CD4-positive, alpha-beta T cell (primary cell): ENCODE data around the gene KRTAP10-3. TPM values are rescaled to one million over a fixed set of nuclear protein-coding genes. Genes with fewer than 3 reads are reported as not detected.
A peak's percentile ranks its signal among the peaks of the same experiment; 100 is the strongest.

Experiments used
- ATAC-seq: fragments of 200-7000 bp; cut with Tn5 transposase; one replicate; pipeline ENCODE4 v1.10.0; 2022; ENCODE audit warnings: mild to moderate bottlenecking; ENCODE audit not compliant: poor library complexity
- CTCF ChIA-PET: fragments of 350-600 bp; sonication (Branson Sonifier 250); formaldehyde crosslinking; loops from one replicate; lab custom pipeline; 2021; ENCODE audit warnings: antibody characterized with exemption, inconsistent platforms; lab: Charles Lee
- POLR2A ChIA-PET: fragments of 350-600 bp; sonication (Branson Sonifier 250); formaldehyde crosslinking; loops from one replicate; lab custom pipeline; 2021; ENCODE audit warnings: antibody characterized with exemption, inconsistent platforms; lab: Charles Lee
- DNase-seq, 14 experiments: peaks; one replicate each; pipeline ENCODE4 v3.0.0-alpha.2; 2013 to 2020; ENCODE audit warnings: mixed read lengths in 2 of 14
- H3K27ac ChIP-seq, 2 donors: one replicate each; pipeline versions ENCODE4 v1.5.1 to v1.7.0; 2013; ENCODE audit warnings: low read length in 2 of 2, low read depth in 1 of 2, mild to moderate bottlenecking in 1 of 2
- H3K27me3 ChIP-seq, 2 experiments: 1 replicate in 1 of 2; 2 replicates in 1 of 2; pipeline versions ENCODE4 v1.6.1 to v1.7.0; 2013; ENCODE audit warnings: low read length in 2 of 2, control low read depth in 1 of 2, mild to moderate bottlenecking in 1 of 2, moderate library complexity in 1 of 2; ENCODE audit not compliant: insufficient read depth in 2 of 2, control insufficient read depth in 1 of 2
- H3K36me3 ChIP-seq: one replicate; pipeline ENCODE4 v1.6.1; 2013; ENCODE audit warnings: low read length, control low read depth; ENCODE audit not compliant: insufficient read depth
- H3K4me1 ChIP-seq: one replicate; pipeline ENCODE4 v1.6.1; 2013; ENCODE audit warnings: low read length, control low read depth; ENCODE audit not compliant: insufficient read depth
- H3K4me3 ChIP-seq: one replicate; pipeline ENCODE4 v1.5.1; 2013; ENCODE audit warnings: mild to moderate bottlenecking, low read length, moderate library complexity
- H3K9me3 ChIP-seq, 2 experiments: 1 replicate in 1 of 2; 2 replicates in 1 of 2; pipeline versions ENCODE4 v1.6.1 to v1.7.0; 2013; ENCODE audit warnings: low read length in 2 of 2, mild to moderate bottlenecking in 2 of 2, control low read depth in 1 of 2, moderate library complexity in 1 of 2; ENCODE audit not compliant: control insufficient read depth in 1 of 2, insufficient read depth in 1 of 2
- H3K27ac Mint-ChIP-seq: one replicate; pipeline ENCODE4 v1.8.0; 2020; ENCODE audit warnings: mixed read lengths
- H3K27me3 Mint-ChIP-seq: one replicate; pipeline ENCODE4 v1.8.0; 2021; ENCODE audit warnings: mixed read lengths
- H3K36me3 Mint-ChIP-seq: one replicate; pipeline ENCODE4 v1.8.0; 2021; ENCODE audit warnings: low read depth, mixed read lengths
- H3K4me1 Mint-ChIP-seq: one replicate; pipeline ENCODE4 v1.8.0; 2021; ENCODE audit warnings: low read depth, mixed read lengths
- H3K4me3 Mint-ChIP-seq: one replicate; pipeline ENCODE4 v1.8.0; 2020; ENCODE audit warnings: mild to moderate bottlenecking, mixed read lengths
- H3K9me3 Mint-ChIP-seq: one replicate; pipeline ENCODE4 v1.8.0; 2020; ENCODE audit warnings: mixed read lengths
- intact Hi-C, 2 experiments: fragments of 100-400 bp; cut with DNase I in 1 of 2; cut with micrococcal nuclease in 1 of 2; formaldehyde crosslinking; loops; one replicate each; pipeline versions ENCODE4 v1.15.1 to v1.9.0; 2023 to 2025; cut with DNase I, micrococcal nuclease
- total RNA-seq, 174 experiments: library from RNA in 2 of 174; stranded (reverse) in 2 of 174; gene quantifications; one replicate each; pipeline ENCODE4 v1.2.3 and lab custom pipeline; 2021 to 2026
- TF ChIP-seq, protein P1 (sequence below): fragments of 200-600 bp; IDR thresholded peaks from one replicate; pipeline ENCODE4 v1.8.0; 2022; ENCODE audit warnings: antibody characterized with exemption, mild to moderate bottlenecking

The KRTAP10-3 gene
- total RNA-seq, 2 experiments from 2014 or later: not detected

DNA sequence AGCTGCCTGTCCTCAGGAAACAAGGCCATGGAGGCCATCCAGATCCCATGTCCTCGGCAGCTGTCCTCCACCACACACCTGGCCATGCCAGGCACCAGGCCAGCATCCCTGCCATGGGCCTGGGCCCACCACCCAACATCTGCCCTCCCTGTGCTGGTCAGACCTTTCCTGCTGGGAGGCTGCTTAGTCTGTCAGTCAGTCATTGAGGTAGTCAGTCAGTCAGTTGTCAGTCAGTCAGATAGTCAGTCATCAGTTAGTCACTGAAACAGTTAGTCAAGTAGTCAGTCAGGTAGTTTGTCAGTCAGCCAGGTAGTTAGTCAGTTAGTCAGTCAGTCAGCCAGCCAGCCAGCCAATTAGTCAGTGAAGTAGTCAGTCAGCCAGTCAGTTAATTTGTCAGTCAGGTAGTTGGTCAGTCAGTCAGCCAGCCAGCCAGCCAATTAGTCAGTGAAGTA, 35.8 kb downstream of the KRTAP10-3 start:
- TF ChIP-seq, protein P1, sequence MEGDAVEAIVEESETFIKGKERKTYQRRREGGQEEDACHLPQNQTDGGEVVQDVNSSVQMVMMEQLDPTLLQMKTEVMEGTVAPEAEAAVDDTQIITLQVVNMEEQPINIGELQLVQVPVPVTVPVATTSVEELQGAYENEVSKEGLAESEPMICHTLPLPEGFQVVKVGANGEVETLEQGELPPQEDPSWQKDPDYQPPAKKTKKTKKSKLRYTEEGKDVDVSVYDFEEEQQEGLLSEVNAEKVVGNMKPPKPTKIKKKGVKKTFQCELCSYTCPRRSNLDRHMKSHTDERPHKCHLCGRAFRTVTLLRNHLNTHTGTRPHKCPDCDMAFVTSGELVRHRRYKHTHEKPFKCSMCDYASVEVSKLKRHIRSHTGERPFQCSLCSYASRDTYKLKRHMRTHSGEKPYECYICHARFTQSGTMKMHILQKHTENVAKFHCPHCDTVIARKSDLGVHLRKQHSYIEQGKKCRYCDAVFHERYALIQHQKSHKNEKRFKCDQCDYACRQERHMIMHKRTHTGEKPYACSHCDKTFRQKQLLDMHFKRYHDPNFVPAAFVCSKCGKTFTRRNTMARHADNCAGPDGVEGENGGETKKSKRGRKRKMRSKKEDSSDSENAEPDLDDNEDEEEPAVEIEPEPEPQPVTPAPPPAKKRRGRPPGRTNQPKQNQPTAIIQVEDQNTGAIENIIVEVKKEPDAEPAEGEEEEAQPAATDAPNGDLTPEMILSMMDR: no peak
- Histone ChIP-seq H3K4me1 (no peaks in the 10 kb centered on the region), H3K9me3 (peaks cover 0 to 6% of the 10 kb centered on the region in 2 experiments), H3K4me3 (no peak overlapping the region), H3K36me3 (no peaks in the 10 kb centered on the region), H3K27ac (no peak overlapping the region), H3K27me3 (no peaks in the 10 kb centered on the region)
- Mint-ChIP-seq H3K27me3 (no peaks in the 10 kb centered on the region), H3K36me3 (no peaks in the 10 kb centered on the region), H3K4me3 (no peak overlapping the region), H3K4me1 (no peaks in the 10 kb centered on the region), H3K27ac (no peak overlapping the region), H3K9me3 (no peaks in the 10 kb centered on the region)
- intact Hi-C loops: no loop called here
- ChIA-PET CTCF (no interaction called here), POLR2A (no interaction called here)
- peak in 1 of 14 experiments; percentile 15 for DNase-seq
- ATAC-seq: no peak

DNA sequence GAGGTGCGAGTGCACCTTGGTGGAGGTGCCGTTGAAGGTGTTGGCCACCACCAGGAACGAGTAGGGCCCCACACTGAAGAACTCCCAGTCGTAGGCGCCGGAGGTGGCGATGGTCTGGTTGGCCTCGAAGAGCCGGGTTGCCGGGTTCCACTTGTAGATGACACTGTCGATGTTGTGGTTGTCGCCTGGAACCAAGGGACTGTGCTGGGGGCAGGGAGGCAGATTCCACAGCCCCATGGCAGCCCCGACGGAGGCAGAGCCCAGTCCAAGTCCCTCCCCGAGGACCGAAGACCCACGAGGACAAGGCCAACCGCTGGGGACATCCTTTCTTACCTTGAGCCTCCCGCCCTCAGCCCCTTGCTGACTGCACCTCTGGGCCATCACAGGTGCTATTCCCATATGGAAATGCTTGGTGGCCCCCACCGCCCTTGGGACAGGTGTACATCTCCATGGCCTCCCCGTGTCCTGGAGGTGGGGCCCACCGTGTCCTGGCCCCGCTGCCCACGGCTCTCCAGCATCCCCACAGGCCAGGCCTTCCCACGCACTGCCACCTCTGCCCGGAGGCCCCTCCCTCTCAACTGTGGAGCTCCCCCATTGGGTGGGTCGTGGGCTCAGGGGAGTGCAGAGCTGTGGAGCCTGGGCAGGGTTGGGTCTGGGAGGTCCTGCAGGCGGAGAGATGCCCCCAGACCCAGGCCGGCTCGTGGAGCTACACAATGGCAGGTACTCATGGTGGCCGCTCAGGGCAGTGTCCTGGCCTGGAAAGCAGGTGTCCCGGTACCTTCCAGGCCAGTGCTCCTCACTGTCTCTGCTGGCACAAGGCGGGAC, 36.5 kb downstream of the KRTAP10-3 start:
- Mint-ChIP-seq H3K27ac (no peak overlapping the region), H3K9me3 (no peaks in the 10 kb centered on the region), H3K36me3 (no peaks in the 10 kb centered on the region), H3K4me3 (no peak overlapping the region), H3K4me1 (no peaks in the 10 kb centered on the region), H3K27me3 (no peaks in the 10 kb centered on the region)
- Histone ChIP-seq H3K27ac (no peak overlapping the region), H3K4me3 (no peak overlapping the region), H3K27me3 (no peaks in the 10 kb centered on the region), H3K36me3 (no peaks in the 10 kb centered on the region), H3K4me1 (no peaks in the 10 kb centered on the region), H3K9me3 (peaks cover 0 to 10% of the 10 kb centered on the region in 2 experiments)
- TF ChIP-seq, protein P1: no peak
- ATAC-seq (no peak), DNase-seq (peak in 1 of 14 experiments; percentile 17)
- CTCF ChIA-PET: no interaction called here
- POLR2A ChIA-PET: no interaction called here
- intact Hi-C loops: no loop called here

DNA sequence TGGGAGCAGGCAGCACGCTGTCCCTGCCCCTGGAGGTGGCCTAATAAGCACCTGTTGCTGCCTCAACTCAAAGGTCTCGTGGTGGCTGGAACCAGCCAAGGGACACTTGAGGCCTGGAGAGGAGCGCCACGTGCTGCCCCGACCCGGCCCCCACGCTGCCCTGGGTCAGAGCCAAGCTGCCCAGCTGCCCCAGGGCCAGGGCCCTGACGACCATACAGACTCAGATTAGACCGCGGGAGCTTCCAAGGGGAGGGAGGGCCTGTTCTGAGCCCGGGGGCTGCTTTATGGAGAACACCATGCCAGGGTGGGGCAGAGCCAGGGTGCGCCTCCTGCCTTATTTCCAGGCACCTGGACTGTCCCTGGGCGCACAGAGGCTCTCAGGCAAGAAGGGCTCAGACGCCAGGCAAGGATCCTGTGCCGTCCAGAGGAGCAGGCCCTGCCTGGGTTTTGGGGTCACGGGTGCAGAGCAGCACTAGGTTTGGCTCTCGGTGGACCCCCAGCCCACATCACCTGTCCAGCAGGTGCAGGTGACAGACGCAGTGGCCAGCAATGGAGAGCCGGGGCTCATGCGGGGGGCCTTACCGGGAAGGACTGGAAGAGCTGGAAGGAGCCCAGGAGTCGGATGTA, 37.2 kb downstream of the KRTAP10-3 start:
- CTCF ChIA-PET: no interaction called here
- no peaks in the 10 kb centered on the region for H3K9me3 Mint-ChIP-seq

More for the DNA sequence above, 37.2 kb downstream of the KRTAP10-3 start:
- no peak overlapping the region for H3K4me3 ChIP-seq
- no peaks in the 10 kb centered on the region for H3K27me3 ChIP-seq
- TF ChIP-seq, protein P1: no peak
- no peaks in the 10 kb centered on the region for H3K36me3 ChIP-seq
- POLR2A ChIA-PET: no interaction called here
- H3K9me3 ChIP-seq: peaks cover 0 to 10% of the 10 kb centered on the region in 2 experiments
- peak in 1 of 14 experiments; percentile 21 for DNase-seq
- intact Hi-C loops: no loop called here
- no peak for ATAC-seq
- H3K27ac Mint-ChIP-seq: no peak overlapping the region
- H3K27ac ChIP-seq: no peak overlapping the region
- no peaks in the 10 kb centered on the region for H3K36me3 Mint-ChIP-seq
- no peaks in the 10 kb centered on the region for H3K4me1 ChIP-seq
- no peak overlapping the region for H3K4me3 Mint-ChIP-seq
- H3K4me1 Mint-ChIP-seq: no peaks in the 10 kb centered on the region
- H3K27me3 Mint-ChIP-seq: no peaks in the 10 kb centered on the region
